Cardiac muscle cell (in vitro differentiated cells and primary cell): ENCODE data around the gene MAPK12. TPM values are rescaled to one million over a fixed set of nuclear protein-coding genes. Genes with fewer than 3 reads are reported as not detected.

Experiments used
- DNase-seq, 2 donors: peaks; one replicate each; pipeline versions ENCODE4 v3.0.0 to v3.0.0-alpha.2; 2010 to 2017; ENCODE audit warnings: low read depth in 1 of 2, low spot score in 1 of 2
- H3K27ac ChIP-seq: fragments of 200-600 bp; sonication (generic); 2 replicates; pipeline ENCODE4 v1.5.1; 2016
- H3K27me3 ChIP-seq: fragments of 200-600 bp; sonication (generic); 2 replicates; pipeline ENCODE4 v1.6.0; 2016; ENCODE audit warnings: control low read depth
- H3K36me3 ChIP-seq: fragments of 200-600 bp; sonication (generic); 2 replicates; pipeline ENCODE4 v1.5.1; 2016; ENCODE audit warnings: control low read depth
- H3K4me1 ChIP-seq: fragments of 200-600 bp; sonication (generic); 2 replicates; pipeline ENCODE4 v1.8.1; 2017; ENCODE audit warnings: low read depth, mild to moderate bottlenecking, mixed run types
- H3K4me3 ChIP-seq: fragments of 200-600 bp; sonication (generic); 2 replicates; pipeline ENCODE4 v1.5.1; 2016; ENCODE audit warnings: mild to moderate bottlenecking
- H3K9me3 ChIP-seq: fragments of 200-600 bp; sonication (generic); 2 replicates; pipeline ENCODE4 v1.5.1; 2017; ENCODE audit warnings: low read depth, mild to moderate bottlenecking, control low read depth
- CTCF ChIP-seq: IDR thresholded peaks from 2 replicates; pipeline ENCODE4 v1.5.1; 2012; ENCODE audit warnings: low read depth, mild to moderate bottlenecking, low read length
- polyA plus RNA-seq: library from polyadenylated mRNA; unstranded; fragments of >200 nt; fragmentation: Nextera tagmentation; extraction: Ambion mirVana; gene quantifications from 2 replicates; pipeline ENCODE4 v1.2.1, GENCODE V29; 2016
- total RNA-seq: library from RNA; depleted of rRNA; stranded (reverse); fragments of >200 nt; gene quantifications from 2 replicates; pipeline ENCODE4 v1.2.3, GENCODE V29; 2016

MAPK12 gene
- total and polyA plus RNA-seq, 2 experiments from 2014 or later: 45.5 to 67.1 TPM

- peaks cover 16% of the 10 kb centered on the region for H3K36me3 ChIP-seq
- H3K4me1 ChIP-seq: peaks cover 10% of the 10 kb centered on the region
- no peak overlapping the region for H3K4me3 ChIP-seq
Observed at GRCh38 chr22:50204571-50204970, 56.9 kb downstream of the MAPK12 start.

GRCh38 chr22:50203288-50203687 is 58.2 kb downstream of the MAPK12 start:
- peaks cover 16% of the 10 kb centered on the region for H3K36me3 ChIP-seq
- no peak overlapping the region for H3K27ac ChIP-seq
- no peak for DNase-seq
- peaks cover 10% of the 10 kb centered on the region for H3K4me1 ChIP-seq
- no peak for TF ChIP-seq CTCF
- no peak overlapping the region for H3K4me3 ChIP-seq
- H3K27me3 ChIP-seq: no peaks in the 10 kb centered on the region
- H3K9me3 ChIP-seq: no peaks in the 10 kb centered on the region

More at GRCh38 chr22:50204571-50204970, 56.9 kb downstream of the MAPK12 start:
- H3K9me3 ChIP-seq: no peaks in the 10 kb centered on the region
- no peak for TF ChIP-seq CTCF
- no peak overlapping the region for H3K27ac ChIP-seq
- DNase-seq: no peak
- H3K27me3 ChIP-seq: no peaks in the 10 kb centered on the region

Other genes with a start within 250 kb of the MAPK12 start
- gene IL17REL, start 248.9 kb downstream of the MAPK12 start, total RNA-seq: 1.8 TPM in 1 of 2 replicates, not detected in the other
- gene IL17REL, start 248.9 kb downstream of the MAPK12 start, polyA plus RNA-seq: not detected in 2 replicates
- gene TTLL8, start 203.4 kb downstream of the MAPK12 start, total RNA-seq: not detected in 2 replicates
- gene TTLL8, start 203.4 kb downstream of the MAPK12 start, polyA plus RNA-seq: not detected in 2 replicates
- 0.11 and 0.27 TPM in 2 replicates for gene MLC1, start 176.3 kb downstream of the MAPK12 start, total RNA-seq
- 0.32 TPM in 1 of 2 replicates, not detected in the other for gene MLC1, start 176.3 kb downstream of the MAPK12 start, polyA plus RNA-seq
- 0.18 TPM in 1 of 2 replicates, not detected in the other for gene MOV10L1, start 171.7 kb downstream of the MAPK12 start, total RNA-seq
- gene MOV10L1, start 171.7 kb downstream of the MAPK12 start, polyA plus RNA-seq: 1.1 TPM in 1 of 2 replicates, not detected in the other
- gene PANX2, start 91.0 kb downstream of the MAPK12 start, total RNA-seq: 22.1 and 30.9 TPM in 2 replicates
- gene PANX2, start 91.0 kb downstream of the MAPK12 start, polyA plus RNA-seq: 6.9 and 9.5 TPM in 2 replicates
- 38.3 and 50.7 TPM in 2 replicates for gene TRABD, start 75.8 kb downstream of the MAPK12 start, total RNA-seq
- gene TRABD, start 75.8 kb downstream of the MAPK12 start, polyA plus RNA-seq: 59.6 and 72.3 TPM in 2 replicates
- gene SELENOO, start 60.7 kb downstream of the MAPK12 start, total RNA-seq: 39.4 and 54.5 TPM in 2 replicates
- 29.8 and 30.2 TPM in 2 replicates for gene SELENOO, start 60.7 kb downstream of the MAPK12 start, polyA plus RNA-seq
- 32.9 and 46.1 TPM in 2 replicates for gene TUBGCP6, start 16.7 kb downstream of the MAPK12 start, total RNA-seq
- 32.6 and 48.3 TPM in 2 replicates for gene TUBGCP6, start 16.7 kb downstream of the MAPK12 start, polyA plus RNA-seq
- gene HDAC10, start 10.4 kb downstream of the MAPK12 start, total RNA-seq: 28.4 and 57.3 TPM in 2 replicates
- gene HDAC10, start 10.4 kb downstream of the MAPK12 start, polyA plus RNA-seq: 19.8 and 20.8 TPM in 2 replicates
- gene MAPK11, start 8.7 kb upstream of the MAPK12 start, total RNA-seq: 0.49 and 0.63 TPM in 2 replicates
- gene MAPK11, start 8.7 kb upstream of the MAPK12 start, polyA plus RNA-seq: 0.12 TPM in 1 of 2 replicates, not detected in the other
- gene PLXNB2, start 46.0 kb upstream of the MAPK12 start, total RNA-seq: 142 and 195 TPM in 2 replicates
- gene PLXNB2, start 46.0 kb upstream of the MAPK12 start, polyA plus RNA-seq: 77.0 and 83.2 TPM in 2 replicates
- gene DENND6B, start 65.3 kb upstream of the MAPK12 start, total RNA-seq: 7.0 and 7.9 TPM in 2 replicates
- gene DENND6B, start 65.3 kb upstream of the MAPK12 start, polyA plus RNA-seq: 10.6 and 13.3 TPM in 2 replicates
- gene PPP6R2, start 81.6 kb upstream of the MAPK12 start, total RNA-seq: 78.6 and 88.4 TPM in 2 replicates
- gene PPP6R2, start 81.6 kb upstream of the MAPK12 start, polyA plus RNA-seq: 39.8 and 41.4 TPM in 2 replicates
- 75.9 and 111 TPM in 2 replicates for gene SBF1, start 213.4 kb upstream of the MAPK12 start, total RNA-seq
- 39.1 and 47.4 TPM in 2 replicates for gene SBF1, start 213.4 kb upstream of the MAPK12 start, polyA plus RNA-seq
- gene ADM2, start 219.9 kb upstream of the MAPK12 start, total RNA-seq: 0.39 and 1.6 TPM in 2 replicates
- gene ADM2, start 219.9 kb upstream of the MAPK12 start, polyA plus RNA-seq: 0.10 TPM in 1 of 2 replicates, not detected in the other
- gene MIOX, start 225.2 kb upstream of the MAPK12 start, total RNA-seq: not detected in 2 replicates
- gene MIOX, start 225.2 kb upstream of the MAPK12 start, polyA plus RNA-seq: not detected in 2 replicates
- gene LMF2, start 246.0 kb upstream of the MAPK12 start, total RNA-seq: 79.9 and 91.7 TPM in 2 replicates
- 72.9 and 82.9 TPM in 2 replicates for gene LMF2, start 246.0 kb upstream of the MAPK12 start, polyA plus RNA-seq
- gene NCAPH2, start 246.5 kb upstream of the MAPK12 start, total RNA-seq: 50.3 and 55.0 TPM in 2 replicates
- 47.0 and 59.4 TPM in 2 replicates for gene NCAPH2, start 246.5 kb upstream of the MAPK12 start, polyA plus RNA-seq